IPS DF 4.7 (cell line): ENCODE data around the gene SRXN1.

Experiments
- DNase-seq: peaks from one replicate; pipeline ENCODE4 v3.0.0-alpha.2; 2013; ENCODE audit warnings: low spot score; ENCODE audit errors: extremely low read depth

The SRXN1 gene

DNA sequence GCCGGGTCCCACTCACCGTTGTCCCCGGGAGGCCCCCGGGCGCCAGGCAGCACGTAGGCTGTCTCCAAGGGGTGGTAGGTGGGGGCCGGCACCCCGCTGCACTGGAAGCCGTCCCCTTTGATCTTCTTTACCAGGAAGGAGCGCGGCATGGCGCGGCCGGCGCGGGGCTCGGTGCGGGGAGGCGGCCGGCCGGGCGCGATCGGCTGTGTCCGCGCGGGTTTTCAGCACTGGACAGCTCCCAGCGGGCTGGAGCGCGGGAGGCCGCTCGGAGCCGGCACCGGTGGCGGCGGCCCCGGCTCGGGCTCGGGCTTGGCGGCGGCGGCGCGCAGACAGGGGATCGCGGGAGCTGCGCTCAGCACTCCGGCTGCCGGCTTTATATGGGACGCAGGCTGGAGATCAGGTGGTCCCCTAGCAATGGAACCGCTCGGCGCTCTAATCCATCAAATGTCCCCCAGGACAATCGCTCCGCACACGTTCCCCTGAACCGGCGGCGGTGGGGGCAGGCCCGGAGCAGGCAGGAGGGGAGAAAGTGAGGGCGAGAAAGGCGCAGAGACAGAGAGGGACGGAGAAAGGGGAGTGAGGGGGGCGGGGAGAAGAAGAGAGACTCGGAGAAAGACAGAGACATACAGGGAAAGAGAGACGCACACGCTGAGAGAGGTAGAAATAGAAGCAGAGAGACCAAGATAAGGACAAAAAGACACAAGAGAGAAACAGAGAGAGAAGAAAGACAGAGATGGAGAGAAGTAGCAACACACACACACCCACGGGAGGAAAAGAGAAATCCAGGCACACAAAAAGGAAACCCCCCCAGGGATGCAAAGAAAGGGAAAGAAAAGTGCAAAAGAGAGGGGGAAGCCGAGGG lies 22.7 kb upstream of the SRXN1 start, which contains the start of gene SCRT2:
SCRT2 (minus strand) TSS at position 350 of the 862 bp plus-strand sequence; CDS start at position 149, 201 bp downstream.
- DNase-seq, result no peak

DNA sequence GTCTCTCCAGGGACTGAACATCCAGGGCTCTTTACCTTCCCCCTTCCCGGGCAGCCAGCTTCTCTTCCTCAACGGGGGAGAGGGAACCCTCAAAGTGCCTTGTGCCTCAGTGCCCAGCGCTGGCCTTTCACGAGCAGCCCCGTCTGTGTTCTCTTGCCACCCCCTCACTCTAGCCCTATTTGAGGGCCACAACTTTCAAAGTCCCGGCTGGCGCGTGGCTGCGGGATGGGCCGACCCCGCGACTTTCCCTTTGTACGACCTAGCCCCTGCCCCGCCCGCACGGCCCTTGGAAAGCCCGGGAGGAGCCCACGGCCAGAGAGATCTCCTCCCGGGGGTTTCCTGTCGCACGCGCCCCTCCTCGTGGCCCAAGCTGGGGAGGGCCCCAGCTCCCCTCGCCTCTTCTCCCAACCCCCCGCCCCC lies 22.0 kb upstream of the SRXN1 start:
- no peak for DNase-seq

DNA sequence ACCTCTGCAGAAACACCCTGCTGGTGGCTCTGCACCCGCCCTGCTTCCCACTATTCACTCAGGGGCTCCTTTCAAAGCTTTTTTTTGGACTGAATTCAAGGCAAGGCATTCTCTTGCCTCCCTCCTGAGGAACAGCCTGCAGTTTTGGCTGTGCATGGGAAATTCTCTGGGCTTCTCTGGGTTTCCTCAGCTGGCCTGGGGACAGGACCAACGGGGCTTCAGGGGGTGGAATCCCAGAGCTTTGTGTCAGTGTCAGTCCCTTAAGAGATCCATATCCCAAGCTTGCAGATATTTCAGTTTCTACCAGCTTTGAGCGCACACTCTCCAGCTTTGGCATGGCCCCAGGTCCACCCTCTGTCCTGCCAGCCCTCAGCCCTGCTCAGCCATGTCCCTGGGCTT lies 20.6 kb upstream of the SRXN1 start:
- no peak for DNase-seq

DNA sequence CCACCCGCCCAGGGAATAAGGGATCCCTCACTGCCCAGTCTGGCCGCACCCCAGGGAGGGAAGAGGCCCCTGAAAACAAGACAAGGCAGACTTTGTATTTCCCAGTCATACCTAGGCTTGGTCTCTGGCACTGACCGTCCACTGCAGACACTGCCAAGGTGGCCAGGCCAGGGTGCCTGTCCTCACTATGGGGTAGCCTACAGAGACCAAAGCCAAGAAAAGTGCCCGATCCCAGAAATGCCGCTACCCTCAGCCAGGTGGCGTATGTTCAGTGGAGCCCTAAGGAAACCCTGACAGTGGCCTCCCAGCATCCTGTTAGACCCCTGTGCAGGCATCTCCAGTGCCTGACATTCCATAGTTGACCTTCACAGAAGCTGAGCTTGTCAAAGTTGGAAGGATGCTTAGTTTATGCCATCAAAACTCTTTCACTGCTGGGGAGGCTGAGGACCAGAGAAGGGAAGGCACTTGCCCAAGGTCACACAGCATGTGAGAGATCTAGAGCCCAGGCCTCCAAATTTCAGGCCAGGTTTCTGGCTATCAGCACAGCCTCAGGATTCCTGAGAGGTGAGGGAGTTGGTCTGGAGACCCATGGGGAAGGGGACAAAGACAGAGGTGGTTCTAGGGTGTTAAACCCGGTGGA lies 20.1 kb upstream of the SRXN1 start:
- no peak for DNase-seq

DNA sequence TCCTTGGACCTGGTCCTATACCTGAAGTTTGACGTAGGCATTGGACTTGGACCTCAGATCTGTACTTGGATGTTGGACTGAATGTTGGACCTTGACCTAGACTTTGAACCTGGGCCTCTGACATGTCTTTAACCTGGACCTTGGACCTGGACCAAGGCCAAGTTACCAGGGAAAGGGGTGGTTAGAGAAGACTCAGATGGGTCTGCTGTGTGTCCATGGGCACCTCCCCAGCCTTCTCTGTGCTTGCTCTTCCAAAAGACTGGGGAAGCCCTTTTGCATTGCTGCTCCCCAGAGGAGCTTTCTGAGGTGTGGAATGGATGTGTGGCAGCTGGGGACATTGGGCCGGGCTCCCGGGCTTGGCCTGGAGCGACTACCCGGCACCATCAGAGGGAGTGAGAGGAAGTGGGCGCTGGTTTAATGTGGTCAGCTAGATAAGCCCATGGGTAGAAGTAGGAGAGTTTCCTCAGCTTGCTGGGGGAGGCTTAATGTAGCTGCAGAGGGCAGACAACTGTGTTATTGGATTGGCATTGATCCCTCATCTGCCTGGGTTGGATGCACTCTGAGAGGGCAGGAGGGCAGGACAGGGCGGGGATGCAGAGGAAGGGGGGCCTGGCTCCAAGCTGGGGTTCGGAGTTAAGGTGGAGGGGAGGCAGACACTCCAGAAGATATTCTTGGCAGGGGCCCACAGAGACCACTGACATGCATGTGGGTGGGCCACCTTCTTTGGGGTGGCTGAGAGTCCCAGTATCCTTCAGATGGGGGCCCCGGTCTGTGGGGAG lies 18.4 kb upstream of the SRXN1 start:
- no peak for DNase-seq

DNA sequence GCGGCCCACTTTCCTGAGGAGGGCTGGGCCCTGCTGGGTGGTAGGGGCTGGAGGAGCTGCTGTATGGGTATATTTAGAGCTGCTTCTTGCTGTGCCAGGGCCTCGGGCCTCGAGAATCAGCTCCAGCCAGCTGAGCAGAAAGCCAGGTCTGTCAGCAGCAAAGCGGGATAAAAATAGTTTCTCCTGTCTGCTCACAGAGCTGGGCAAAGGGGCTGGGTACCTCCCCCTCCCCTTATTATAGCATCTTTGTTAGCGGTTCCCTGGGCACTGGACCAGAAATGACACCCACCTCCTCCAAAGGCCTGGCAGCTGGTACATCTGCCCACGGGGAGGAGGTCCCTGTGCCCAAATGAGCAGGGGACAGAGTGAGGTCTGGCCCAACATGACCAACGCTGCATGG lies 16.6 kb upstream of the SRXN1 start:
- no peak for DNase-seq

DNA sequence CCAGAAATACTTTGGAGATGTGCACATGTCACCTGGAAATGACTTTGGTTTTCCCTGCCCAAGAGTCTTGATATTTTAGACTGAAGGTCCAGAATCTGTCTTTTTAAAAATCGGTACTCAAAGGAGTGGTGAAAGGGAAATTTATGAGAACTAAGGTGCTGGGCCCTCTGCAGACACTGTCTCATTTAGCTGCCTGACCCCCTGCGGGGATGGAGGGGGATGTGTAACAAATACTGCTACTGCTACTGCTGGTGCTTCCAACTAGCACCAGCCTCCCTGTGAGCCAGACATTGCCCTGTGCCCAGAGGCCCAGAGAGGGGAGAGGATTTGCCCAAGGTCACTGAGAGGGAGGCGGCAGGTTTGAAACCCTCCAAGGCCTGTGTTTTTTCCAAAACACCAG lies 15.6 kb upstream of the SRXN1 start:
- DNase-seq, result no peak

DNA sequence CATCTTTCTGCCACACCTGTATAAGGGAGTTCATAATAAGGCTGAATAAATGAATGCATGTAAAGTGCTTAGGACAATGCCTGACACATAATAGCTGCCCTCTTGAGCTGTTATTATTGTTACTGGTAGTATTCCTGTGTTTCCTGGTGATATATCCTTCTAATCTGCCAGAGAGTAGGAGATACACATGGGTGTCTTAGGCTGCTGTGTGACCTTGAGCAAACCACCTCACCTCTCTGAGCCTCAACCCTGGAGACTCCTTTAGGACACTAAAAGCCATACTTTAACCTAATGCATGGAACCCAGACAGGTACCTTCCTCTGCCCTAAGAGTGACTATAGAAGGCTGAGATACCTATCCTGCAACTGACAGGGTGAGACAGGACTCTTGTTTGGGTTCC lies 15.1 kb upstream of the SRXN1 start:
- DNase-seq, result no peak

DNA sequence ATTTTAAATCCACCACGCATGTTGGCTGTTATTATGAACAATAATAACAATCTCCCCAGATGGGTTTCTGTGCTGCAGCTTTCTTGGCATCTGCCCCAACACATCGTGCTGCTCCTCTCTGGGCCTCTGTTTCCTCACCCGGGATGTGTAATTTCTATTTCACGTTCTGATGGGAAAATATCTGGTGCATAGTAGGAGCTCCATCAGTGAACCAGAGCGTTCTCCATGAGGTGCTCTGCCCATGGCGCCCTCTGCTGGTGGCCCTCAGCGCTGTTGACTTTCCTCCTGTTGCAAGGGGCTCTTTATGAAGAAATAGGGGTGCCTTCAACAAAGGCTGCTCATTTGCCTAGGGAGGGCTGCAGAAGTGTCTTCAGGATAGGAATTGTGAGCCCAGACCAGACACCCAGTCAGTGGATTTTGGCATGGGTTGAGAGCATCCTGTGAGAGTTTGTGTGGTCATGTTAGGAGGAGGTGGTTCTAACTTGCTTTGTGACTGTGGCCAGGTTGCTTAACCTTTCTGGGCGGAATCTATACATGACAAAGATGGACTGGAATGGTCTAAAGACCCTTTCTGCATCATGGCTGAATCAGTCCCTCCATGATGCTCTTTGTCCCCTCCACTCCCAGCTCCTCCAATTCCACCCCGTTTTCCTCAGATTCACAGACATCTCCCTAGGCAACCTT lies 14.5 kb upstream of the SRXN1 start:
- no peak for DNase-seq

DNA sequence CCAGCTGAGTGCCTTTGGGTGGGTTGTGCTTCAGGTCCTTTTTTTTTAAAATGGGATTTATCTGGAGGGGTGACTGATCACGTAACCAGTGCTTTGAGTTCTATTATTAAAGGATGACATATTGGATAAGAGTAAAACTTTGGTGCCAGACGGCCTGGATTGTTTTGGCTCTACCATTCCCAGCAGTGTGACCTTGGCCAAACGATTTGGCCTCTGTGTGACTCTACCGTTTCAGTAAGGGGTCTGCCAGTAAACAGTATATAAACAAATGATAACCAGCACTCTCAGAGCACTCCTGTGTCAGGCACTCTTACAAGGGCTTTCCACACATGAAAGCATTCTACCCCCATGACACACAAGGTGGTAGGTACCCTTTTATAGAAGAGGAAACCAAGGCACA lies 13.9 kb upstream of the SRXN1 start:
- no peak for DNase-seq

DNA sequence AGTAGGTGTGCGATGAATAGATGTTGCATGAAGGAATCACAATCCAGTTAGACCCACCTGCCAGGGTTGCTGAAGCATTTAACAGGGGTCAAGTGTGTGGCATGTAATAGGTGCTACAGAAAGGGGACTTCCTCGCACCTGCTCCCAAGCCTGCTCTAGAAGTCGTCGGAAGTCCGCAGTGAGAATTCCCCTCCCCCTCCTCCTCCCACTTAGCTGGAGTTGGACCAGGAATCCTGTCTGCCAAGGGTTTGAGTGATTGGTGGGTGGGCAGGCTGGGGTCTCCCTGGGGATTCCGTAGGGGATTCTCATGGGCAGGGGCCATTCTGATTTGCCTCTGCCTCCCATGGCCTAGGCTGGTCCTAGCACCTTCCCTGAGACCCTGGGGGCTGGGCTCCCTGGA lies 12.3 kb upstream of the SRXN1 start:
- no peak for DNase-seq

DNA sequence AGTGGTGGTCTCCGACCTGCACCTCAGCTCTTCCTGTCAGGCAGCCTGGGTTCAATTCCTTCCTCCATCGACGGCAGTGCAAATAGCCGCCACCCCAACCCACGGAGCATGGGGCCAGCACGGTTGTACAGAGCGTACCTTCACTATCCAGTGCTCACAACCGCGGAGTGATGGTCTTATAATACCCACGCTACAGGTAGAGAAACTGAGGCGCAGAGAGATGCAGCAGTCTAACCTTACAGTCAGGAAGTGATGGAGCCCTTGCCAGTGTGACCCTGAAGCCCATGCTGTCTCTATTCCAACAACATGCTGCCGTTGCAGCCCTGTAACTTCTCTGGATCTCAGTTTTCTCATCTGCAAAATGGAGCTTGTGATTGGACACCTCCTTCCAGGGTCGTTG lies 11.6 kb upstream of the SRXN1 start:
- no peak for DNase-seq

DNA sequence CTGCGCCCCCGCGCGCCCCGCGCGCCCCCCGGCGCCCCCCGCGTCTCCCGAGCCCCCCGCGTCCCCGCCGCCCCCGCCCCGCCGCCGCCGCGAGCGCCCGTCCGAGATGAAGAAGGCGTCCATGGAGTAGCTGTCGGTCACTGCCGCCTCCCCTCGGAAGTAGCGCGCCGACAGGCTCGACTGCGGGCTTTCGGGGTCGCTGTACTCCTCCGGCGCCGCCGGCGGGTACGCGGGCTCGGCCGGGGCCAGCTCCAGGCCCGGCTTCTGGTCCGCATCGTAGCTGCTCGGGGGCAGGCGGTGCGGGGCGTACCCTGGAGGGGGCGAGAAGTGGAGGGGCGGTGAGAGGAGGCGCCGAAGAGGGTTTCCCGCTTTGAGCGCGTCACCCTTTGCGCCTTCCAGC lies 11.2 kb upstream of the SRXN1 start:
- no peak for DNase-seq

DNA sequence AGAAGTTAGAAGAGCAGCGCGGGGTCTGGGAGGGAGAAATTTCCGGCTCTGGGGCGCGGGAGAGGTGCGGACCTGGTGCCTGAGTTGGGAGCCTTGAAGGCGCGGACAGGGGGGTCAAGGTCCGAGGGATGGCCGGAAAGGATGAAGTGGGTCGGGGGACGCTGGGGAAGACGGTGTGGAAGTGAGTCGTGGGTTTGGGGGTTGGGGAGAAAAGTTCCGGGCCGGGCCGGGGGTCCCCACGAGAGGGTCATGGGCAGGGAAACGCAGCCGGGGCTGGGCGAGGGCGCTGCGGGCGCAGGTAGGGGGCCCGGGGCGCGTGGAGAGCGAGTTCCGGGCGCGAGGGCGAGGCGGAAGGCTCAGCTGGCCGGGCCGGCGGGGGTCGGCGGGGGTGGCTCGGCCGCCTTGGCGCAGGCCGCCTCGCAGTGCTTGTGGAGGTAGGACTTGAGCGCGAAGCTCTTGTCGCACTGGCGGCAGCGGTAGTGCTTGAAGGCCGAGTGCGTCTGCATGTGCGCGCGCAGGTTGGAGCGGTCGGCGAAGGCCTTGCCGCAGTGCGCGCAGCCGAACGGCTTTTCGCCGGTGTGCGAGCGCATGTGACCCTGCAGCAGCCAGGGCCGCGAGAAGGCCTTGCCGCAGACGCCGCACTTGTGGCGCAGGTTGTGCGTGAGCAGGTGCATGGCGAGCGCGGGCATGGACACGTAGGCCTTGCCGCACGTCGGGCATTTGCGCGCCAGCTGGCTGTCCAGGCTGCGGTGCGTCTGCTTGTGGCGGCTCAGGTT lies 10.5 kb upstream of the SRXN1 start:
- DNase-seq, result no peak

DNA sequence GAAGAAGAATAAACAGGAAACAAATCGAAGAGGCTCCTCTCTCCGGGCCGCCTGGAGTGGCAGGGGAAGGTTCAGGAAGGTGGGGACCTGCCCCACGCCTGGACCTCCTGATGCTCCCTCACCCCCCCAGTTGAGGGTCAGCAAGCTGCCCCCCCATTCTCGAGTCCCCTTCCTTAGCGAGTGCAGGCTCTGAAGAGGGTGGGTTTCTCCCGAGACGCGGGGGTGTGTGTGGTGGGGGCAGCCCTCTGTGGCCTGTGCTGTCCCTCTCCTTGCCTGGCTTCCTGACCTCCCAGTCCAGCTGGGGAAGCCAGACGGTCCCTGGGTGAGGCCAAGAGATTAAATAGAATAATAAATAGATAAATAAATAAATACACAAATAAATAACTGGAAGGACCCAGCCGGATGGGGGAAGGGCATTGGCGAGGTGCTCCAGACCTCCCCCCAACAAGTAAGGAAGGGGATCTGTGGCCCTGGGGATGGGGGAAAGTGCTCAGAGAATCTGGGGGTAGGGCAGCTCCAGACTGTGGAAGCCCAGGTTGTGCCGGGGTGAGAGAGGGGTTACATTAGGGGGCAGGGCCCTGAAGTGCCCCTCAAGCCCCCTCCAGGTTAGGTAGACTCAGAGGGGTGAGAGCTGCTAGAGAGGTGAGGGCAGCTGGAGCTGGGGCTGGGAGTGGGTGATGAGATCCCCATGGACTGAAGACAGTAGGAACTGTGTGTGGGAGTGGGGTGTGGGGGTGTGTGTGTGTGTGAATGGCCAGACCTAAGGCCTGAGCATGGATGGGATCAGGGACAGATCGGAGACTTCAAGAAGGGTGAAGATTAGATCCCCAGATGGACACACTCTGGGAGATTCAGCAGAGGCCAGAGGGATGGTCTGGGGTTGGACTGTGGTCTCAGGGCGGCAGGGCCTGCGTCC lies 9.5 kb upstream of the SRXN1 start:
- no peak for DNase-seq

DNA sequence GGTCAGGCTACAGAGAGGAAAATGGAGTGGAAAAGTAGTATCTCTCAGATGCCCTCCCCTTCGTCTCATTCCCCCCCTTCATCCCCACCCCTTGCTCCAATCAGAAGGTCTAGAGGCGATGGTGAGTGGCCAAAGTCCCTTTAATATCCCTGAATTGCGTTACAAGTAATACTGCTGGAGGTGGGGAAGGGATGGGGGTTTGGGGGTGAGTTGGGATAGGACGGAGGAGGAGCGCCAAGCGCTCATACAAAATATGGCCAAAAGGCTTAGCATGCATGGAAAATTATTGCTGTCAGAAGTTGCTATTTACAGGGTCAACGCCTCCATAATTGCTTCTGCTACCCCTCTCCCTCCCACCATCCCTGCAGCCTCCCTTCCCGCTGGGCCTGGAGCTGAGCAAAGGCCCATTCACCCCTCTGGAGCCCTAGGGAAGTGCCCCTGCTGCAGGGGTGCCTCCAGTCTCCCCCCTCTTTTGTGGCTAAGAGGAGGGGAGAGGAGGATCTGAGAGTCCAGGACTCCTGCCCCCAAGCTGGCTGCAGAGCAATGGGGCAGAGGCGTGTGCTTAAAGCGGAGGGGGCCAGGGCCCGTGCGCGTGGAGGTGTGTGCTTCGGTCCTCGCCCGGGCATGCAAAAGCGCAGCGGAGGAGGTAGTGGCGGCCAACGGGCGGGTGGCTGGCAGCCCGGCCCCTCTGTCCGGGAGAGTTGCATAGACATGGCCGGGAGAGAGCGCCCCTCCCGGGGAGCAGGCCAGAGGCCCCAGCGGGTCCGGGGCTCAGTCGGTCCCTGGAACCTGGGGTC lies 8.7 kb upstream of the SRXN1 start:
- DNase-seq, result no peak

DNA sequence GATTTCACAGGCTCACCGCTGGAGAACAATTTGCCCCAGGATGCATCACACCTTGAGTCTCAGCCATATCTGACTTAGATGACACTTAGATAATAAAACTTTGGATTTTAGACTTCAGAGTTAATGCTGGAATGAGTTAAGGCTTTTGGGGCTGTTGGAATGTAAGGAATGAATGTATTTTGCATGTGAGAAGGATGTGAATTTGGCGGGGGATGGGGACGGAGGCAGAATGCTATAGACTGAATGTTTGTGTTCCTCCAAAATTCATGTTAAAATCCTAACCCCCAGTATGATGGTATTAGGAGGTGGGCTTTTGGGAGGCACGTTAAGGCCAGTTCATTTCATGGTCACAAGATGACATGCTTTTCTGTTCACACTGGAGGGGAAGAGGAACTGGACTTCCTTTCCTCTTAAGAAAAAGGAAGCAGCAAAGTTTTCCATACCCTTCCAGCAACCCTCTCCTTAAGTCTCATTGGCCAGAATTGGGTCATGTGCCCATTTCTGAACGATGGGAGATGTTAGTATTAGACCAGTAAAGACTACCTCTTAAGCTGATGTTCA lies 5.8 kb upstream of the SRXN1 start:
- DNase-seq, result no peak

DNA sequence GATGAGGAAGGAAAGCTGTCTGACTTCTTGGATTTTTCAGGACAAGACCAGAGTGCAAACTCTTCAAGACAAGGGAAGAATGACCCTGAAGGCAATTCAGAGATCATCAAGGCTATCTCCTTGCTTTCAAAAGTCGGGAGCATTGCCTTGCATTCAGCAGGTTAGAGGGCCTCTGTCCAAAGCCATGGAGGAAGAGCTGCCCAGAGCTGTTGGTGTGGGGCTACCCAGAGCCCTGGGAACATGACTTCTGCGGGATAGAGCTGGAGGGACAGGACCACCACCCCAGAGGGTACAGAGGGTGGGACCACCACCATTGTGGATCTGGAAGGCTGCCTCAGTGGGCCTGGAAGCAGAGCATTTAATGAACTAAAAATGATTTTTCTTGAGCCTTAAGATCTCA lies 5.2 kb upstream of the SRXN1 start:
- DNase-seq, result no peak
